PFSK-1 (cell line): ENCODE data around the gene ALDH2.

Experiments used
- FOXP2 ChIP-seq: optimal IDR thresholded peaks from 2 replicates; pipeline ENCODE3; 2011; ENCODE audit warnings: borderline replicate concordance, control low read depth, inconsistent platforms; ENCODE audit not compliant: insufficient read depth; ENCODE audit errors: extremely low read length, extremely low read depth
- POLR2AphosphoS5 ChIP-seq: IDR thresholded peaks from 2 replicates; pipeline ENCODE4 v1.6.1; 2012; ENCODE audit warnings: low read depth, mild to moderate bottlenecking, control low read depth, low read length, moderate library complexity
- REST ChIP-seq, 2 experiments: IDR thresholded peaks; 2 replicates each; pipeline versions ENCODE4 v1.6.1 to v1.8.0; 2011 to 2012; ENCODE audit warnings: low read depth in 2 of 2, low read length in 2 of 2, control low read depth in 1 of 2, inconsistent platforms in 1 of 2, mild to moderate bottlenecking in 1 of 2, moderate library complexity in 1 of 2; ENCODE audit not compliant: insufficient read depth in 1 of 2
- SIN3A ChIP-seq: IDR thresholded peaks from 2 replicates; pipeline ENCODE4 v1.6.1; 2012; ENCODE audit warnings: mild to moderate bottlenecking, low read length, moderate library complexity, borderline replicate concordance; ENCODE audit not compliant: insufficient read depth
- TAF1 ChIP-seq: IDR thresholded peaks from 2 replicates; pipeline ENCODE4 v1.6.1; 2012; ENCODE audit warnings: low read length, control low read depth, borderline replicate concordance; ENCODE audit not compliant: insufficient read depth

DNA sequence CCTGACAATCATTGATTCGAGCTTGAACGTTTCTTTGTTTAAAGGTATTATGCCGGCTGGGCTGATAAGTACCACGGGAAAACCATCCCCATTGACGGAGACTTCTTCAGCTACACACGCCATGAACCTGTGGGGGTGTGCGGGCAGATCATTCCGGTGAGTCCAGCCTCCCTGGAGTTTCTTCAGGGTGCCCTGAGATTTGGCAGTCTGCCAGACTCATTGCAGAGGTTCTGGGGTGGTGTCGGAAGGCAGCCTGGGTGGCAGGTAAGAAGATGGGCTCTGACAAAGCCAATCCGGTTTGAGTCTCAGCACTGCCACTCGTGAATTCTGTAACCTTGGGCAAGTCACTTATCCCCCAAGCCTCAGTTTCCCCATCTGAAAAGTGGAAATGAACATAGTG is 23.0 kb downstream of the ALDH2 start:
- TF ChIP-seq POLR2AphosphoS5: no peak
- no peak for TF ChIP-seq TAF1
- no peak for TF ChIP-seq SIN3A
- no peak for TF ChIP-seq REST (IDR thresholded peaks at IDR 0.05; ENCODE audit: insufficient read depth in 1 of 2, low read depth in 2 of 2, low read length in 2 of 2)
- TF ChIP-seq FOXP2: no peak
